HG02973 (cell line): ENCODE measurements around the gene CACNG1.

Source experiments
- ATAC-seq: cut with Tn5 transposase; IDR thresholded peaks from one replicate; pipeline ENCODE4 v1.9.1; 2021; ENCODE audit warnings: moderate library complexity; ENCODE audit not compliant: unreplicated experiment

CACNG1 gene, protein sequence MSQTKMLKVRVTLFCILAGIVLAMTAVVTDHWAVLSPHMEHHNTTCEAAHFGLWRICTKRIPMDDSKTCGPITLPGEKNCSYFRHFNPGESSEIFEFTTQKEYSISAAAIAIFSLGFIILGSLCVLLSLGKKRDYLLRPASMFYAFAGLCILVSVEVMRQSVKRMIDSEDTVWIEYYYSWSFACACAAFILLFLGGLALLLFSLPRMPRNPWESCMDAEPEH

DNA sequence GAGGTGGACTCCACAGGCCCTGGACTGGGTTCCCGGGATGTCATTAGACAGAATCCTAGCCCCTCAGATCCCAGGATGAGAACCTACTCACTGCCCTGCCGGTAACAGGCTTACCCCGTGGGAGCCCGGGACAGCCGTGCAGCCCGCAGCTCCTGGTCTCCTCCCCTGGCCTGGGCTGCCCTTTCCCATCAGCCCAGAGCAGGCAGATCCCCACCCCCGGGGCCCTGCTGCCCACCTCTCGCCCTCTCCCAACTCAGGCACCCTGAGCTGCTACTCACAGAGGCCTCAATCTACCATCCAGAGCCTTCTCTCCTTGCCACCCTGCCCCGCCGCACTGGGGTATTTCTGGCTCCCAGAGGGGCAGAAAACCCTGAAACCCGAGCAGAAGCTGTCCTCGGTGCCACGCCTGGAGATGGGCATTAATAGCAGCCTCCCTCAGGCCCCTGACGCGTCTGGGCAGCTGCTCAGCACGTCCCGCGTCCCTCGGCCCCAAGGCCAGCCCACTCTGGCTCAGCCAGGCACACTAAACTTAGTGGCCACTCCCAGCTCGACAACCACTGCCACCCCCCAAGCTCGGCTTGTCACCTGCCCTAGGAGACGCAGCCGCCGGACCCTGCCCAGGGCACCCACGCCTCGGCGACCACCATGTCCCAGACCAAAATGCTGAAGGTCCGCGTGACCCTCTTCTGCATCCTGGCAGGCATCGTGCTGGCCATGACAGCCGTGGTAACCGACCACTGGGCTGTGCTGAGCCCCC is at the start of gene CACNG1:
Gene CACNG1 (plus strand): TSS at position 539 of the 757 bp plus-strand sequence. CDS start 107 bp downstream, at position 646.
- ATAC-seq, result no peak

DNA sequence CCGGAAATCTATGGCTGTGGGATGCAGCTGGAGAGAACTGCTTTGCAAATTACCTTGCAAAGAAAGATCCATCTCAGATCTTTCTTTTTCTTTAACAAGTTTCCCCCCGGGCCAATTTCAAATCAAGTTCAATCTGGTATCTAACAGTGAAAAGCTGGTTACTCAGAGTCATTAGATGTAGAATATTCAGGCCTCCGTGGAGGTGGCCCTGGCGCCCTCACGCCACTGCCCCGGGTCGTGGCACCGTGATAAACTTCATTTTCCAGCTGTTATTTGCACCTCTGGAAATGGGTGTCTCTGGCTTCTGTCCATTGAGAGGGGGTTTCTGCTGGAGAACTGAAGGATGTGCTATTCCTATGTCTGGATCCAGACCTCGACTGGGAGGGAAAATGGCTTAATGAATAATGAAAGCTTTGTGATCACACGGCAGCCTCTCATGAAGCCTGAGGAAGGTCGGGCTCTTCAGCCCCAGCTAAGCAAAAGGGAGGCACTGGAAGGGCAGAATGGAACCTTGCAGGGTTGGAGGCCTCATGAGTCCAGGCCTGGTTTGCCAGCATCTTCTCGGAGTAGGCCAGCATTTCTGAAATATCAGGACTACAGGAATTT is 49.3 kb upstream of the CACNG1 start:
- ATAC-seq, result no peak

GRCh38 chr17:66995944-66996343 is 48.4 kb upstream of the CACNG1 start:
- no peak for ATAC-seq

DNA sequence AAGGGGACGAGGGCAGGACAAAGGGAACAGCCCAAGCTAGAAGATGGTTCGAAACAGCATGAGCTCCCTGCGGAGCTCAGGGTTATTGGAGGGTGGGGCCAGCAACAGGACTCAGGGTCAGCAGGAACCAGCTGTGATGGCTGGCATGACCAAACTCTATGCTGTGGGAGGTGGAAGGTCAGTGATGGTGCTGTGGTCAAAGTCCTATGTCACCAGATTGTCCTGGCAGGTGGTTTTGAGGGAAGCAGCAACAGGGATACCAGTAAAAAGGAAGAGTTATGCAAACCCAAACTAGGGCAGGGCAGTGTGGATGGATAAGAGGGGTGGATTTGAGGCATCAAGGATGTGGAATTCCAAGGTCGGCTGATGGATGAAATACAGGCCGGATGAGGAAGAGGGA is 47.4 kb upstream of the CACNG1 start:
- ATAC-seq, result no peak

DNA sequence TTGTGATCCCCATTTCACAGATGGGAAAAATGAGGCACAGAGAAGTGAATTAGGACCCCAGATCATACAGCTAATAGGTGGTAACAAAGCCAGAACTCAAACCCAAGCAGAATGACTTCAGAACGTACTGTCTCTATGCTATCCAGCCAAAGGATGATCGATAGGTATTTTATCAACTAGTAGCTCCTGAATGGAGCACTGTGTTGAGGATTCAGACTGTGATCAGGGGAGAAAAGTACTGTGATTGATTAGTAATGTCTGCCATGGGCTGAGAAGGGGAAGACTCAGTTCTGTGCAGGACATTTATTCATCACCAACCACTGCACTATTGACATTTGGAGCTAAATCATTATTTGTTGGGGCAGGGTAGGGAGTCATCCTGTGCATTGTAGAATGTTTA is 41.1 kb upstream of the CACNG1 start:
- no peak for ATAC-seq

DNA sequence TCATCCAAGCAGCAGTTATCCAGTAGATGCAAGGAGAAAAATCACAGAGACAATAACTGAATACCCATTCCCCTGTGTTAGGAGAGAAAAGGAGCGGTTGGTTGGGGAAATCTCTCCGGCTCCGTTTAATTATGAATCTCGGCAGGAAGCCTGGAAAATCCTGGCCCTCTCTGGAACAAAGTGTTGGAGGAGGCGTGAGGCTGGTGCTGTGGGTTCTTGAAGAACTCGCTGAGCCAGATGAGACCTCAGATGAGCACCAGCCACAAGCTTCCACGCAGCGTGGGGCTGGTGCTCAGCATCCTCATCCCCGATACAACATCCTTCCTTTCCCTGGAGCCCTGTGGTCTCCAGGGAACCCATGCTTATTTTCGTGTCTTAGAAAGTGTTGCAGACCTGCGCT is 40.2 kb upstream of the CACNG1 start:
- no peak for ATAC-seq

GRCh38 chr17:67007266-67007665 is 37.1 kb upstream of the CACNG1 start:
- no peak for ATAC-seq

DNA sequence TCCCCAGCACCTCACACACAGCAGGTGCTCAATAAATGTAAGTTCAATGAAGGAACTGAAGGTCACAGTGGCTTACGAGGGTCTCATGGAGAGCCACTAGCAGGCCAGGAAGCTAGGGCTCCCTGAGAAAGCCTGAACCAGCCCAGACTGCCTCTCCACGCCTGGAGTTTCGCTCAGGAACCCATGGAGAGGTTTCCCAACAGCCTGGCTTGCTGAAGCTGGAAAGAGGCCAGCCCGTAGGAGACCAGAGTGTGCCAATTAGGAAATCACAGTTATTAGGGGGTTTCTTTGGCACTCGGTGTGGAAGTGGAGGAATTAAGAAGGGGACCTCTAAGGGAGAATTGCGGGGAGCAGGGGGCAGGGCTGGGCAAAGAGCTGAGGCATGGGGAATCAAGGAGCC is 36.3 kb upstream of the CACNG1 start:
- no peak for ATAC-seq

GRCh38 chr17:67011527-67012175 is 32.7 kb upstream of the CACNG1 start:
- ATAC-seq, result no peak

DNA sequence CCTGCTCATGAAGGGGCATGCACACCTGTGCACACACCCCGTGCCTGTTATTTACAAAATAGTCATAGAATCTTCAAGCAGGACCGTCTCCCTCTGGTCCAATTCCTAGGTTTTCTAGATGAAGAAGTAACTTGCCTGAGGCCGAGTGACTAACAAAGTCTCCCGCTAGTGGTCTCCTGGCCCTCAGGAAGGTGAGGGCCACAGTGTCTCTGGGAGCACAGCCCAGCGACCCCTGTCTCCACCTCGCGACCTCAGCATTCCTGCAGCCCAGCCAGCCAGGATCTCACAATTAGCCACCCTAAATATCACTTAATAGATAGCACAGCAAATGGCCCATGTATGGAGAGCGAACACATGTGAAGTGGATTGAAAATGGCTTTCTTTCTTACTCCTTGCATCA is 30.5 kb upstream of the CACNG1 start:
- ATAC-seq, result no peak

DNA sequence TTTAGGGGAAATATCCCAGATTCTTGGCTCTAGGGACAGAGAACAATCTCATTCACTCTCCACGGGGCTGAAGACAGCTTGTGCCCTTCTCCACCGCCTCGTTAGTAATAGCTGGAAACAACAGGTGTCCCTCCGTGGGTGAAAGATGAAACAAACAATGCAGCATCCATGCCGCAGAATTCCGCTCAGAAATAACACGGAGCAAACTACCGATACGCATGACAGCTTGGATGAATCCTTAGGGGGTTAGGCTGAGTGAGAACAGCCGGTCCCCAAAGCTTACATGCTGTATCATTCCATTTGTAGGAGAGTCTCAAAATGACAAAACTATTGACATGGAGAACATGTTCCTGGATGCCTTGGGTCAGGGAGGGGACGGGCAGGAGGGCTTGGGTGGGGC is 29.4 kb upstream of the CACNG1 start:
- no peak for ATAC-seq

GRCh38 chr17:67016039-67016762 is 28.2 kb upstream of the CACNG1 start:
- no peak for ATAC-seq

- no peak for ATAC-seq
Measured at GRCh38 chr17:67017910-67018309, 26.4 kb upstream of the CACNG1 start.

DNA sequence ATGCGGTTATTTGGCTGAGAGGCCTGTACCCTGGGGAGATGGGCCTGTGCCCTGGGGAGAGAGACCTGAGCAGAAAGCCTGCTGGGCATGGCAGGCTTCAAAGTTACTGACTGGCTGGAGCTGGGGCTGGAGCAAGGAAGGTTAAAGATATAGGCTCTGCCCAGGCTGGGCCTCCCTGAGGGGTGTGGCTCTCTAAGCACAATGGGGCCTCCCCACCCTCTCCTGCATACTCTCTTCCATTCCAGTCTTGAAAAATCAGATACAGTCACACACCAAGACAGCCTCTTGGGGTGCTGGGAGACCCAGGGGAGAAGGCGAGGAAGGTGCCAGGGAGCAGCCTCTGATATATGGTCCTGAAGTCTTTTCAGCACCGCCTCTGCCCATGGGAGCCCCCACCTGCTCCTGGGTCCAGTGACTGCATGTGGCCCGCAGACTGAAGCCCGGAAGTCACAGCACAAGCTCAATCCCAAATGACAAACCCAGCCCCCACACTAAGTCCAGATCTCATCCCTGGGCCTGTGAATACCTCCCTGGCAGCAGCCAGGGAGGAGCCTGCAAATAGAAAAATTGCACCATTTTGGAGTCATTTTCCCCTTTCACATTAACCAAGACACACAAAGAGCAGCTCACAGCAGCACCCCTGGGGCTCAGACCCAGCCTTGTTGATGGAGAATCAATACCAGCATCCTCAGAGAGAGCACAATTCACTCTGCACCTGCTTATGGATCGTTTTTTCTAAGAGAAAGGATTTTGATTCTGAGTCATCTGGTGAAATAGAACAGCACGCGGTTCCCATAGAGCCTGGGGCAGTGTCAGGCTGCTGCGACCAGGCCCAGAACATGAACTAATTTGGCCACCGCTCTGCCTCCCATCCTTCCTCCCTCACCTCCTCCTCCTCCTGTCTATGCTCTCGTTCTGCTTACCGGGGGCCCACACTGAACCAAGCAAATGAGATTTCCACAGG is 25.6 kb upstream of the CACNG1 start:
- no peak for ATAC-seq

GRCh38 chr17:67019809-67020208 is 24.5 kb upstream of the CACNG1 start:
- no peak for ATAC-seq

- no peak for ATAC-seq
Measured at GRCh38 chr17:67020293-67020766, 24.0 kb upstream of the CACNG1 start.

DNA sequence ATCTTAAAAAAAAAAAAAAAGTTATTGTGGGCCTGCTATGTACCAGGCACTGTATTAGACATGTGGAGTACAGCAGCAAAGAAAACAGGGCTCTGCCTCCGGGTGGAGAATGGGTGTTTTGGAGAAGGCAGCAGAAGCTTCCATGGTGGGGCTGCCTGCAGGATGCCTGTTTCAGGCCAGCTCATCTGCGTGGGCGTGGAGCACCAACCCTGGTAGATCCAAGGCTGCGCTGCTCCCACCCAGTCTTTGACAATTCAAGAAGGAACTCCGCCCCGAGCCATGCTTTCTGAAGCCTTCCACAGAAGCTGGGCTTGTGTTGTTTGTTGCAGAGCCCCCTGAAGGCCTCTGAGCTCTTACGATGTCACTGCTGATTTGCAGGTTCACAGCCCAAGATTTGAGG is 23.2 kb upstream of the CACNG1 start:
- no peak for ATAC-seq

DNA sequence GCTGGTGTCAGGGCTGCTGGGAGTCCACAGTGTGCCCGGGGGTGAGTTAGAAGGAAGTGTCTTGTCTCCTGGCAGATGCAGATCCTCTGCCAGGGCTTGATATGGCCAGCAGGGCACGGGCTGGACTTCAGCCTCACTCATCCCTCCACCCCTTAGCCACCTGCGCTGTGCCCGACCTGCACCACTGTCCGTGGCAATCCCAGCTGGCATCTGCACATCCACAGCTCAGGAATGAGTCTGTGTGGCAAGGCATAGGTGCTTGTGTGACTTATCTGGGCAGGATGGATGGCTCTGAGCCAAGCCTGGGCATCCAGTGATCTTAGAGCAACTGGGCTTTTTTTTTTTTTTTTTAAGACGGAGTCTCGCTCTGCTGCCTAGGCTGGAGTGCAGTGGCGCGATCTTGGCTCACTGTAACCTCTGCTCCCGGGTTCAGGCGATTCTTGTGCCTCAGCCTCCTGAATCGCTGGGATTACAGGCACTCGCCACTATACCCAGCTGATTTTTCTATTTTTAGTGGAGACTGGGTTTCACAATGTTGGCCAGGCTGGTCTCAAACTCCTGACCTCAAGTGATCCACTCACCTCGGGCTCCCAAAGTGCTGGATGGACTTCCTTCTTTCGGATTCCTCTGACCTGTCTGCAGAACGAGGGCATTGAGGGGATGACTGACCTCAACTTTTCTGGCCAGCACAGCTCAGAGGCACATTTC is 22.5 kb upstream of the CACNG1 start:
- ATAC-seq, result no peak

GRCh38 chr17:67022451-67022810 is 21.9 kb upstream of the CACNG1 start:
- no peak for ATAC-seq
